ENCODE results near the gene USP37. TPM values are rescaled to one million over a fixed set of nuclear protein-coding genes. Genes with fewer than 3 reads are reported as not detected.

Gene USP37
- total and polyA plus RNA-seq, 2 of the 13 experiments (the other 11 are each of a cell fraction or from before 2014, with no cell fraction given), result 6.5 to 30.6 TPM

GRCh38 chr2:218568190-218569037 lies at the start of gene USP37, which contains the start of gene CNOT9 (continued):
- TF ChIP-seq, protein P1, sequence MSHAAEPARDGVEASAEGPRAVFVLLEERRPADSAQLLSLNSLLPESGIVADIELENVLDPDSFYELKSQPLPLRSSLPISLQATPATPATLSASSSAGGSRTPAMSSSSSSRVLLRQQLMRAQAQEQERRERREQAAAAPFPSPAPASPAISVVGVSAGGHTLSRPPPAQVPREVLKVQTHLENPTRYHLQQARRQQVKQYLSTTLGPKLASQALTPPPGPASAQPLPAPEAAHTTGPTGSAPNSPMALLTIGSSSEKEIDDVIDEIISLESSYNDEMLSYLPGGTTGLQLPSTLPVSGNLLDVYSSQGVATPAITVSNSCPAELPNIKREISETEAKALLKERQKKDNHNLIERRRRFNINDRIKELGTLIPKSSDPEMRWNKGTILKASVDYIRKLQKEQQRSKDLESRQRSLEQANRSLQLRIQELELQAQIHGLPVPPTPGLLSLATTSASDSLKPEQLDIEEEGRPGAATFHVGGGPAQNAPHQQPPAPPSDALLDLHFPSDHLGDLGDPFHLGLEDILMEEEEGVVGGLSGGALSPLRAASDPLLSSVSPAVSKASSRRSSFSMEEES (CRISPR knock-in tag; IDR thresholded peaks at IDR 0.05), result peak; percentile 95
- TF ChIP-seq ZNF136 (CRISPR knock-in tag; IDR thresholded peaks at IDR 0.05; ENCODE audit: low read depth) (peak; percentile 99), MTA3 (CRISPR knock-in tag; IDR thresholded peaks at IDR 0.05) (no peak), FOXK2 (IDR thresholded peaks at IDR 0.05) (no peak; the same call in 1 of the 2 replicates), NBN (conservative IDR thresholded peaks at IDR 0.05) (no peak), ZNF75D (CRISPR knock-in tag; IDR thresholded peaks at IDR 0.05; ENCODE audit: borderline replicate concordance) (peak; percentile 74; the same call in 1 of the 2 replicates), ZNF333 (CRISPR knock-in tag; IDR thresholded peaks at IDR 0.05; ENCODE audit: borderline replicate concordance) (no peak; the same call in none of the 2 replicates), ESRRA (CRISPR knock-in tag; IDR thresholded peaks at IDR 0.05; ENCODE audit: low read depth) (peak; percentile 83), ZBTB26 (CRISPR knock-in tag; IDR thresholded peaks at IDR 0.05; ENCODE audit: borderline replicate concordance) (peak; percentile 82), HIC2 (CRISPR knock-in tag; IDR thresholded peaks at IDR 0.05; ENCODE audit: low read depth) (peak; percentile 85), ZNF552 (CRISPR knock-in tag; IDR thresholded peaks at IDR 0.05; ENCODE audit: borderline replicate concordance) (peak; percentile 98), HNRNPK (IDR thresholded peaks at IDR 0.05; ENCODE audit: low read depth, low read length, poor library complexity, severe bottlenecking) (peak; percentile 79), ZNF501 (CRISPR knock-in tag; IDR thresholded peaks at IDR 0.05) (peak; percentile 97)
- TF ChIP-seq, protein P2, sequence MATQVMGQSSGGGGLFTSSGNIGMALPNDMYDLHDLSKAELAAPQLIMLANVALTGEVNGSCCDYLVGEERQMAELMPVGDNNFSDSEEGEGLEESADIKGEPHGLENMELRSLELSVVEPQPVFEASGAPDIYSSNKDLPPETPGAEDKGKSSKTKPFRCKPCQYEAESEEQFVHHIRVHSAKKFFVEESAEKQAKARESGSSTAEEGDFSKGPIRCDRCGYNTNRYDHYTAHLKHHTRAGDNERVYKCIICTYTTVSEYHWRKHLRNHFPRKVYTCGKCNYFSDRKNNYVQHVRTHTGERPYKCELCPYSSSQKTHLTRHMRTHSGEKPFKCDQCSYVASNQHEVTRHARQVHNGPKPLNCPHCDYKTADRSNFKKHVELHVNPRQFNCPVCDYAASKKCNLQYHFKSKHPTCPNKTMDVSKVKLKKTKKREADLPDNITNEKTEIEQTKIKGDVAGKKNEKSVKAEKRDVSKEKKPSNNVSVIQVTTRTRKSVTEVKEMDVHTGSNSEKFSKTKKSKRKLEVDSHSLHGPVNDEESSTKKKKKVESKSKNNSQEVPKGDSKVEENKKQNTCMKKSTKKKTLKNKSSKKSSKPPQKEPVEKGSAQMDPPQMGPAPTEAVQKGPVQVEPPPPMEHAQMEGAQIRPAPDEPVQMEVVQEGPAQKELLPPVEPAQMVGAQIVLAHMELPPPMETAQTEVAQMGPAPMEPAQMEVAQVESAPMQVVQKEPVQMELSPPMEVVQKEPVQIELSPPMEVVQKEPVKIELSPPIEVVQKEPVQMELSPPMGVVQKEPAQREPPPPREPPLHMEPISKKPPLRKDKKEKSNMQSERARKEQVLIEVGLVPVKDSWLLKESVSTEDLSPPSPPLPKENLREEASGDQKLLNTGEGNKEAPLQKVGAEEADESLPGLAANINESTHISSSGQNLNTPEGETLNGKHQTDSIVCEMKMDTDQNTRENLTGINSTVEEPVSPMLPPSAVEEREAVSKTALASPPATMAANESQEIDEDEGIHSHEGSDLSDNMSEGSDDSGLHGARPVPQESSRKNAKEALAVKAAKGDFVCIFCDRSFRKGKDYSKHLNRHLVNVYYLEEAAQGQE (IDR thresholded peaks at IDR 0.05; ENCODE audit: borderline replicate concordance in 1 of 2, low read depth in 1 of 2, low read length in 2 of 2), result peak in 1 of 2 experiments; percentile 70; a peak in 1 of 4 replicates
- TF ChIP-seq, protein P3, sequence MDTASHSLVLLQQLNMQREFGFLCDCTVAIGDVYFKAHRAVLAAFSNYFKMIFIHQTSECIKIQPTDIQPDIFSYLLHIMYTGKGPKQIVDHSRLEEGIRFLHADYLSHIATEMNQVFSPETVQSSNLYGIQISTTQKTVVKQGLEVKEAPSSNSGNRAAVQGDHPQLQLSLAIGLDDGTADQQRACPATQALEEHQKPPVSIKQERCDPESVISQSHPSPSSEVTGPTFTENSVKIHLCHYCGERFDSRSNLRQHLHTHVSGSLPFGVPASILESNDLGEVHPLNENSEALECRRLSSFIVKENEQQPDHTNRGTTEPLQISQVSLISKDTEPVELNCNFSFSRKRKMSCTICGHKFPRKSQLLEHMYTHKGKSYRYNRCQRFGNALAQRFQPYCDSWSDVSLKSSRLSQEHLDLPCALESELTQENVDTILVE (CRISPR knock-in tag; IDR thresholded peaks at IDR 0.05), result peak; percentile 93
- TF ChIP-seq, protein P4, sequence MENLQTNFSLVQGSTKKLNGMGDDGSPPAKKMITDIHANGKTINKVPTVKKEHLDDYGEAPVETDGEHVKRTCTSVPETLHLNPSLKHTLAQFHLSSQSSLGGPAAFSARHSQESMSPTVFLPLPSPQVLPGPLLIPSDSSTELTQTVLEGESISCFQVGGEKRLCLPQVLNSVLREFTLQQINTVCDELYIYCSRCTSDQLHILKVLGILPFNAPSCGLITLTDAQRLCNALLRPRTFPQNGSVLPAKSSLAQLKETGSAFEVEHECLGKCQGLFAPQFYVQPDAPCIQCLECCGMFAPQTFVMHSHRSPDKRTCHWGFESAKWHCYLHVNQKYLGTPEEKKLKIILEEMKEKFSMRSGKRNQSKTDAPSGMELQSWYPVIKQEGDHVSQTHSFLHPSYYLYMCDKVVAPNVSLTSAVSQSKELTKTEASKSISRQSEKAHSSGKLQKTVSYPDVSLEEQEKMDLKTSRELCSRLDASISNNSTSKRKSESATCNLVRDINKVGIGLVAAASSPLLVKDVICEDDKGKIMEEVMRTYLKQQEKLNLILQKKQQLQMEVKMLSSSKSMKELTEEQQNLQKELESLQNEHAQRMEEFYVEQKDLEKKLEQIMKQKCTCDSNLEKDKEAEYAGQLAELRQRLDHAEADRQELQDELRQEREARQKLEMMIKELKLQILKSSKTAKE (CRISPR knock-in tag; IDR thresholded peaks at IDR 0.05; ENCODE audit: borderline replicate concordance), result peak; percentile 85

All from HepG2 (cell line).